H1 (cell line): ENCODE results near the gene APOL1. TPM values are rescaled to one million over a fixed set of nuclear protein-coding genes. Genes with fewer than 3 reads are reported as not detected.

Experiments used
- CTCF ChIA-PET: fragments of 300-600 bp; sonication (Branson Sonifier 250); formaldehyde crosslinking; loops from one replicate; lab custom pipeline; 2021; ENCODE audit not compliant: partially characterized antibody; lab: Charles Lee
- POLR2A ChIA-PET: fragments of 300-600 bp; sonication (Branson Sonifier 250); formaldehyde crosslinking; loops from one replicate; lab custom pipeline; 2021; ENCODE audit warnings: inconsistent platforms; ENCODE audit not compliant: partially characterized antibody; lab: Charles Lee
- DNase-seq, 2 experiments: peaks; one replicate each; pipeline versions ENCODE4 v3.0.0 to v3.0.0-alpha.2; 2010 to 2022; ENCODE audit warnings: low spot score in 2 of 2, low read depth in 1 of 2, mixed read lengths in 1 of 2
- FAIRE-seq: peaks from 2 replicates; lab custom pipeline; 2011; peaks lifted over from hg19 to GRCh38; lab: Jason Lieb, UNC
- H2AFZ ChIP-seq: 2 replicates; pipeline ENCODE4 v1.8.1; 2012; ENCODE audit warnings: low read length, inconsistent platforms
- H2AK5ac ChIP-seq: 2 replicates; pipeline ENCODE4 v1.6.1; 2013; ENCODE audit warnings: low read depth, low read length
- H2BK120ac ChIP-seq: replicated peaks from 2 replicates; pipeline ENCODE3; 2013; ENCODE audit warnings: low read depth, low read length, inconsistent platforms
- H2BK12ac ChIP-seq: 2 replicates; pipeline ENCODE4 v1.6.1; 2013; ENCODE audit warnings: low read depth, low read length
- H2BK15ac ChIP-seq: 2 replicates; pipeline ENCODE4 v1.6.1; 2013; ENCODE audit warnings: low read length
- H2BK20ac ChIP-seq: 2 replicates; pipeline ENCODE4 v1.6.1; 2013; ENCODE audit warnings: low read length
- H2BK5ac ChIP-seq: 2 replicates; pipeline ENCODE4 v1.6.1; 2013; ENCODE audit warnings: low read depth, low read length
- H3K14ac ChIP-seq: 2 replicates; pipeline ENCODE4 v1.6.1; 2013; ENCODE audit warnings: inconsistent platforms; ENCODE audit not compliant: insufficient read length
- H3K18ac ChIP-seq: 2 replicates; pipeline ENCODE4 v1.6.1; 2013; ENCODE audit warnings: low read length; ENCODE audit errors: extremely low read depth
- H3K23ac ChIP-seq: 2 replicates; pipeline ENCODE4 v1.6.1; 2013; ENCODE audit warnings: inconsistent platforms; ENCODE audit not compliant: insufficient read length
- H3K23me2 ChIP-seq: 2 replicates; pipeline ENCODE4 v1.6.1; 2013; ENCODE audit warnings: low read depth, low read length
- H3K27ac ChIP-seq: 2 replicates; pipeline ENCODE4 v1.6.1; 2011; ENCODE audit warnings: low read depth, low read length, inconsistent platforms
- H3K27me3 ChIP-seq, 4 experiments: replicated peaks in 1 of 4; 1 replicate in 1 of 4; 2 replicates in 3 of 4; pipeline versions ENCODE4 v1.6.1 to v1.8.1; 2011 to 2013; ENCODE audit warnings: low read length in 3 of 4, mild to moderate bottlenecking in 3 of 4, inconsistent platforms in 2 of 4, mixed read lengths in 2 of 4, moderate library complexity in 1 of 4; ENCODE audit not compliant: control insufficient read depth in 3 of 4, insufficient read depth in 3 of 4; ENCODE audit errors: extremely low read depth in 1 of 4
- H3K36me3 ChIP-seq, 4 experiments: 2 replicates each; pipeline versions ENCODE4 v1.6.1 to v1.8.1; 2011 to 2013; ENCODE audit warnings: mild to moderate bottlenecking in 4 of 4, low read length in 3 of 4, moderate library complexity in 2 of 4, control low read depth in 1 of 4, inconsistent platforms in 1 of 4; ENCODE audit not compliant: insufficient read depth in 4 of 4, control insufficient read depth in 2 of 4
- H3K4ac ChIP-seq: replicated peaks from 2 replicates; pipeline ENCODE3; 2013; ENCODE audit warnings: low read length, low read depth, mixed read lengths, inconsistent platforms; ENCODE audit not compliant: insufficient read length
- H3K4me1 ChIP-seq, 4 experiments: replicated peaks in 1 of 4; 1 replicate in 1 of 4; 2 replicates in 3 of 4; pipeline versions ENCODE4 v1.6.1 to v1.8.1; 2011 to 2013; ENCODE audit warnings: low read length in 3 of 4, inconsistent platforms in 2 of 4, mixed read lengths in 1 of 4; ENCODE audit not compliant: insufficient read depth in 4 of 4, control insufficient read depth in 3 of 4
- H3K4me2 ChIP-seq, 2 experiments: 2 replicates each; pipeline versions ENCODE4 v1.6.1 to v1.8.1; 2011 to 2013; ENCODE audit warnings: low read depth in 2 of 2, low read length in 2 of 2, control low read depth in 1 of 2, inconsistent platforms in 1 of 2, mild to moderate bottlenecking in 1 of 2; ENCODE audit not compliant: insufficient read depth in 1 of 2
- H3K4me3 ChIP-seq, 4 experiments: fragments of 200-600, 300-600 bp in 1 of 4; sonication (generic), shearing (Covaris generic), sonication (Bioruptor Twin) in 1 of 4; 2 replicates each; pipeline versions ENCODE4 v1.5.1 to v1.8.1; 2011 to 2016; ENCODE audit warnings: low read length in 4 of 4, low read depth in 3 of 4, control low read depth in 2 of 4, inconsistent platforms in 2 of 4, mild to moderate bottlenecking in 2 of 4, mixed read lengths in 1 of 4, moderate library complexity in 1 of 4; ENCODE audit not compliant: insufficient read depth in 2 of 4; ENCODE audit errors: extremely low read depth in 1 of 4
- H3K56ac ChIP-seq: replicated peaks from 2 replicates; pipeline ENCODE3; 2013; ENCODE audit warnings: low read depth, mild to moderate bottlenecking, mixed read lengths, low read length, inconsistent platforms; ENCODE audit not compliant: insufficient read length
- H3K79me1 ChIP-seq: 2 replicates; pipeline ENCODE4 v1.6.1; 2013; ENCODE audit warnings: low read depth, low read length, control low read depth
- H3K79me2 ChIP-seq, 2 experiments: 2 replicates each; pipeline versions ENCODE4 v1.6.1 to v1.8.1; 2012 to 2013; ENCODE audit warnings: low read length in 2 of 2, mild to moderate bottlenecking in 2 of 2, inconsistent platforms in 1 of 2; ENCODE audit not compliant: insufficient read depth in 2 of 2, control insufficient read depth in 1 of 2
- H3K9ac ChIP-seq, 4 experiments: replicated peaks in 1 of 4; 1 replicate in 1 of 4; 2 replicates in 3 of 4; pipeline versions ENCODE4 v1.6.1 to v1.8.1; 2011 to 2013; ENCODE audit warnings: low read depth in 3 of 4, low read length in 3 of 4, control low read depth in 2 of 4, mild to moderate bottlenecking in 2 of 4, moderate library complexity in 2 of 4, inconsistent platforms in 1 of 4; ENCODE audit errors: extremely low read depth in 1 of 4
- H3K9me3 ChIP-seq, 2 experiments: 2 replicates each; pipeline versions ENCODE4 v1.6.1 to v1.8.1; 2012 to 2013; ENCODE audit warnings: mild to moderate bottlenecking in 2 of 2, moderate library complexity in 2 of 2, control low read depth in 1 of 2, inconsistent platforms in 1 of 2, low read depth in 1 of 2, low read length in 1 of 2, mixed read lengths in 1 of 2; ENCODE audit not compliant: insufficient read depth in 2 of 2
- H4K20me1 ChIP-seq, 2 experiments: replicated peaks in 1 of 2; 2 replicates each; pipeline versions ENCODE3 to v1.8.1; 2011 to 2013; ENCODE audit warnings: inconsistent platforms in 2 of 2, low read length in 2 of 2, mild to moderate bottlenecking in 1 of 2; ENCODE audit not compliant: insufficient read depth in 2 of 2, control insufficient read depth in 1 of 2
- H4K5ac ChIP-seq: 2 replicates; pipeline ENCODE4 v1.6.1; 2013; ENCODE audit warnings: low read length, low read depth, mixed read lengths, inconsistent platforms; ENCODE audit not compliant: insufficient read length
- H4K8ac ChIP-seq: 2 replicates; pipeline ENCODE4 v1.8.0; 2013; ENCODE audit warnings: mild to moderate bottlenecking, moderate library complexity, low read length, inconsistent platforms; ENCODE audit not compliant: insufficient read depth; ENCODE audit errors: extremely low read depth
- H4K91ac ChIP-seq: replicated peaks from 2 replicates; pipeline ENCODE3; 2013; ENCODE audit warnings: low read length, mixed read lengths, inconsistent platforms; ENCODE audit not compliant: insufficient read length
- KDM1A ChIP-seq: fragments of 200-600, 300-600 bp; sonication (generic); IDR thresholded peaks from 2 replicates; pipeline ENCODE4 v1.7.1; 2016; ENCODE audit warnings: mild to moderate bottlenecking, low read length, borderline replicate concordance
- POLR2AphosphoS5 ChIP-seq: IDR thresholded peaks from 2 replicates; pipeline ENCODE4 v1.6.1; 2011; ENCODE audit warnings: low read depth, low read length
- ZNF274 ChIP-seq: IDR thresholded peaks from 2 replicates; pipeline ENCODE4 v1.7.0; 2012; ENCODE audit warnings: low read length, borderline replicate concordance; ENCODE audit errors: extremely low read depth
- WGBS, 2 experiments: shearing (Covaris generic) in 1 of 2; methylation state at CpG; one replicate each; pipeline versions ENCODE4 v1.1.6 to v1.1.7; 2013 to 2015; ENCODE audit warnings: low lambda C conversion rate in 2 of 2, mixed read lengths in 2 of 2, inconsistent platforms in 1 of 2, low coverage in 1 of 2, missing lambda C conversion rate in 1 of 2; ENCODE audit not compliant: insufficient replicate concordance in 2 of 2, insufficient coverage in 1 of 2, insufficient read length in 1 of 2; ENCODE audit errors: extremely low coverage in 1 of 2, missing lambda C conversion rate in 1 of 2; 5-methylcytosine and 5-hydroxymethylcytosine counted together
- polyA plus RNA-seq, 7 experiments: library from polyadenylated mRNA; depleted of rRNA in 3 of 7; stranded (reverse) in 5 of 7; unstranded in 2 of 7; fragments of >200 nt in 5 of 7; fragments of 200-250 nt in 2 of 7; gene quantifications; 1 replicate in 5 of 7; 2 replicates in 1 of 7; 4 replicates in 1 of 7; pipeline versions ENCODE4 v1.2.1 to v1.2.3, GENCODE V29; 2011 to 2013; ENCODE audit warnings: missing spikeins in 2 of 7, mixed read lengths in 2 of 7
- total RNA-seq: library from RNA; stranded (reverse); fragmentation: NEBNext Ultra II Directional; extraction: Animal tissue kit (Norgen Biotek cat#: 25700); gene quantifications from 2 replicates; pipeline ENCODE4 v1.2.1, GENCODE V29; 2021

Gene APOL1
- total and polyA plus RNA-seq, 2 of the 8 experiments (the other 6 are each of a cell fraction or from before 2014, with no cell fraction given), result not detected

DNA sequence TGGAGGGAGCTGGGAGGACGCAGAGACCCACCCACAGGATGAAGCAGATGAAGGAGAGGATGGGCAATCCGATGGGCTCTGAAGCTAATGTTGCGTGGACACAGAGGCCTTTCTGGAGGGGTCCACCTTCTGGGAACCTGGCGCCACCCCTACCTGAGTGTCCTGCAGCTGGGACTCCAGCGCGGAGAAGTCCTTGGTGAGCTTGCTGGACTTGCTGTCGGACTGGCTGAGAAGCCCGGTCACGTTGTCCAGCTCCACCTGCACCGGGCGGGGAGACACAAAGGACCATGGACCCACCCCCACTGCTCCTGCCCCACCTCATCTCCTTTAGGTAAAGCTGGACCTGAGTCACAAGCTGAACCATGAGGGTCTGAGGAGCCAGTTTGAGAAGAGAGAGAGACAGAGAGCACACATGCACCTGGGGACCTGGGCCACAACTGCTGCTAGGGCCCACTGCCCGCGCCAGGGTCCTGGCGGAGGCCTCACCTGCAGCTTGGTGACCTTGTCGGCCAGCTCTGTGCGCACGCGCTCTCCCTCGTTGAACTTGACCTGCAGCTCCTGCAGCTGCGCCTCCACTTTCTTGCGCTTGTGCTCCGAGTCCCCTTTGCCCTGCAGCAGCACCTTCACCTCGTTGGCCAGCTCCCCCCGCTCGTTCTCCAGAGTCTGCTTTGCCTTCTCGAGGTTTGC lies 40.8 kb downstream of the APOL1 start:
- H4K8ac ChIP-seq, result no peak overlapping the region
- 0 out of 2 replicates have a peak, but pooled peaks cover 5% of the 10 kb centered on the region for H3K79me1 ChIP-seq
- no peak overlapping the region for H3K27ac ChIP-seq
- no peak overlapping the region for H3K4me2 ChIP-seq
- peaks cover 3 to 4% of the 10 kb centered on the region in 2 experiments for H4K20me1 ChIP-seq
- no peaks in the 10 kb centered on the region for H3K23me2 ChIP-seq
- no peak overlapping the region; the same call in 1 of the 2 replicates for H2BK5ac ChIP-seq
- H3K14ac ChIP-seq, result no peak overlapping the region
- H3K9ac ChIP-seq, result no peak overlapping the region
- no peak overlapping the region for H3K56ac ChIP-seq
- no peak overlapping the region for H4K5ac ChIP-seq
- no peak overlapping the region for H3K23ac ChIP-seq
- no peak overlapping the region for H2BK12ac ChIP-seq
- no peak overlapping the region for H2BK15ac ChIP-seq
- H2AFZ ChIP-seq, result no peak overlapping the region
- H3K27me3 ChIP-seq, result no peaks in the 10 kb centered on the region
- no peaks in the 10 kb centered on the region for H3K4me1 ChIP-seq
- H4K91ac ChIP-seq, result no peak overlapping the region
- TF ChIP-seq ZNF274, result no peak
- TF ChIP-seq KDM1A, result no peak
- TF ChIP-seq POLR2AphosphoS5, result 0 out of 2 replicates have a peak, but pooled peaks have one; percentile 5
- TF ChIP-seq, all 59 proteins: peak for 1
- Histone ChIP-seq H2BK120ac (no peak overlapping the region), H3K9me3 (peaks cover 2 to 11% of the 10 kb centered on the region in 2 experiments; a peak in 1 of 4 replicates), H3K18ac (no peak overlapping the region), H3K4ac (no peak overlapping the region), H3K36me3 (peaks cover 59 to 90% (median 82%) of the 10 kb centered on the region in 4 experiments), H2AK5ac (no peak overlapping the region), H3K4me3 (no peak overlapping the region), H2BK20ac (no peak overlapping the region), H3K79me2 (no peaks in the 10 kb centered on the region)
- DNase-seq, result no peak
- CTCF ChIA-PET, result interaction anchor here (0.5 to 17.3 kb wide), 13 partner anchors 7 to 710 kb away, joined by 3 to 159 read pairs (median 3); no protein-coding TSS in a partner anchor
- FAIRE-seq, result no peak
- 93% methylated on average over 23 of the region's 26 CpGs; no CpG with 5 or more reads in 1 of the 2 experiments for WGBS, 2 experiments
- POLR2A ChIA-PET, result interaction anchor here (0.8 to 2.0 kb wide), 4 partner anchors 10 to 166 kb away, joined by 3 to 6 read pairs (median 5); no protein-coding TSS in a partner anchor
